Liver (tissue), 9 donors: ENCODE results near the gene ERBB4. TPM values are rescaled to one million over a fixed set of nuclear protein-coding genes. Genes with fewer than 3 reads are reported as not detected.

ENCODE experiments used
- DNase-seq: peaks from one replicate; pipeline ENCODE4 v3.0.0-alpha.2; 2017; ENCODE audit warnings: low spot score
- H3K27ac ChIP-seq, 2 donors: one replicate each; pipeline ENCODE4 v1.7.0; 2013; ENCODE audit warnings: inconsistent platforms in 2 of 2, low read length in 2 of 2, control low read depth in 1 of 2, low read depth in 1 of 2, mild to moderate bottlenecking in 1 of 2
- H3K27me3 ChIP-seq, 4 donors: one replicate each; pipeline versions ENCODE4 v1.6.1 to v1.7.0; 2013; ENCODE audit warnings: low read length in 3 of 4, inconsistent platforms in 1 of 4, mild to moderate bottlenecking in 1 of 4, moderate library complexity in 1 of 4; ENCODE audit not compliant: control insufficient read depth in 4 of 4, insufficient read depth in 4 of 4
- H3K36me3 ChIP-seq, 4 donors: one replicate each; pipeline versions ENCODE4 v1.6.1 to v1.7.0; 2013; ENCODE audit warnings: low read length in 3 of 4, mild to moderate bottlenecking in 3 of 4, low read depth in 1 of 4, moderate library complexity in 1 of 4; ENCODE audit not compliant: control insufficient read depth in 4 of 4, insufficient read depth in 3 of 4
- H3K4me1 ChIP-seq, 4 donors: one replicate each; pipeline versions ENCODE4 v1.6.1 to v1.7.0; 2013; ENCODE audit warnings: low read length in 3 of 4, mild to moderate bottlenecking in 3 of 4, moderate library complexity in 1 of 4; ENCODE audit not compliant: control insufficient read depth in 4 of 4, insufficient read depth in 4 of 4
- H3K4me3 ChIP-seq, 3 donors: one replicate each; pipeline versions ENCODE4 v1.6.1 to v1.7.0; 2013; ENCODE audit warnings: low read length in 3 of 3, control low read depth in 1 of 3, low read depth in 1 of 3, mild to moderate bottlenecking in 1 of 3
- H3K9ac ChIP-seq, 2 donors: one replicate each; pipeline ENCODE4 v1.7.0; 2013; ENCODE audit warnings: low read length in 2 of 2, mild to moderate bottlenecking in 2 of 2, moderate library complexity in 2 of 2, control low read depth in 1 of 2, low read depth in 1 of 2
- H3K9me3 ChIP-seq, 4 donors: one replicate each; pipeline versions ENCODE4 v1.6.1 to v1.7.0; 2013; ENCODE audit warnings: low read length in 3 of 4; ENCODE audit not compliant: control insufficient read depth in 4 of 4
- ATF3 ChIP-seq: IDR thresholded peaks from 2 replicates; pipeline ENCODE4 v1.6.1; 2016; ENCODE audit warnings: antibody characterized with exemption
- CTCF ChIP-seq: fragments of 150-350 bp; IDR thresholded peaks from 2 replicates; pipeline ENCODE4 v1.5.1; 2017; ENCODE audit warnings: improper control_type of control experiment, low read depth, low read length; ENCODE audit not compliant: missing input control
- EGR1 ChIP-seq, 2 donors: IDR thresholded peaks; 2 replicates each; pipeline ENCODE4 v1.6.1; 2016 to 2018; ENCODE audit warnings: antibody characterized with exemption in 2 of 2, low read depth in 2 of 2
- FOXA2 ChIP-seq: IDR thresholded peaks from 2 replicates; pipeline ENCODE4 v1.6.1; 2016; ENCODE audit warnings: antibody characterized with exemption
- GABPA ChIP-seq, 2 donors: IDR thresholded peaks in 1 of 2; conservative IDR thresholded peaks in 1 of 2; 2 replicates each; pipeline ENCODE4 v1.6.1; 2016; ENCODE audit warnings: antibody characterized with exemption in 2 of 2, mild to moderate bottlenecking in 1 of 2, moderate library complexity in 1 of 2
- HNF4A ChIP-seq, 2 donors: conservative IDR thresholded peaks; 2 replicates each; pipeline ENCODE4 v1.6.1; 2016; ENCODE audit warnings: antibody characterized with exemption in 2 of 2, mild to moderate bottlenecking in 2 of 2
- HNF4G ChIP-seq: IDR thresholded peaks from 2 replicates; pipeline ENCODE4 v1.6.1; 2016; ENCODE audit warnings: antibody characterized with exemption
- JUND ChIP-seq, 2 donors: IDR thresholded peaks; 2 replicates each; pipeline ENCODE4 v1.6.1; 2016; ENCODE audit warnings: antibody characterized with exemption in 2 of 2
- MAX ChIP-seq: IDR thresholded peaks from 2 replicates; pipeline ENCODE4 v1.6.1; 2016; ENCODE audit warnings: antibody characterized with exemption
- NR2F2 ChIP-seq: IDR thresholded peaks from 2 replicates; pipeline ENCODE4 v1.6.1; 2016; ENCODE audit warnings: antibody characterized with exemption
- RAD21 ChIP-seq, 2 donors: IDR thresholded peaks; 2 replicates each; pipeline ENCODE4 v1.6.1; 2016; ENCODE audit warnings: antibody characterized with exemption in 2 of 2, mild to moderate bottlenecking in 2 of 2
- REST ChIP-seq: IDR thresholded peaks from 2 replicates; pipeline ENCODE4 v1.6.1; 2016; ENCODE audit warnings: antibody characterized with exemption, mild to moderate bottlenecking
- SP1 ChIP-seq: IDR thresholded peaks from 2 replicates; pipeline ENCODE4 v1.6.1; 2018; ENCODE audit warnings: antibody characterized with exemption, mild to moderate bottlenecking
- TAF1 ChIP-seq: conservative IDR thresholded peaks from 2 replicates; pipeline ENCODE4 v1.6.1; 2016; ENCODE audit warnings: antibody characterized with exemption, mild to moderate bottlenecking
- WGBS: extraction: QIAGEN DNeasy Blood & Tissue Kit; methylation state at CpG from one replicate; pipeline ENCODE4 v1.1.7; 2013; 5-methylcytosine and 5-hydroxymethylcytosine counted together
- polyA plus RNA-seq, 2 donors: library from polyadenylated mRNA; stranded (reverse) in 1 of 2; unstranded in 1 of 2; fragments of 200-250 nt in 1 of 2; fragments of >200 nt in 1 of 2; fragmentation: Nextera tagmentation in 1 of 2; extraction: Ambion mirVana in 1 of 2; gene quantifications; one replicate each; pipeline versions ENCODE4 v1.2.1 to v1.2.3, GENCODE V29; 2013 to 2015
- total RNA-seq, 2 donors: library from RNA; depleted of rRNA; stranded (reverse); fragments of >200 nt; gene quantifications; one replicate each; pipeline ENCODE4 v1.2.3, GENCODE V29; 2014
- donor health status: healthy.
- donor health status: healthy.
- donor health status: healthy.
- donor health status: healthy.
- donor health status: healthy.

ERBB4 gene
- total and polyA plus RNA-seq, 4 donors, result 0.03 to 0.42 TPM; not detected in 2

- no peak for TF ChIP-seq REST
- TF ChIP-seq SP1, result no peak
- no peak for TF ChIP-seq RAD21 (IDR thresholded peaks at IDR 0.05)
- TF ChIP-seq JUND (IDR thresholded peaks at IDR 0.05), result no peak
- no peak for TF ChIP-seq FOXA2
- no peak for TF ChIP-seq HNF4G
Measured at GRCh38 chr2:212398316-212398715, 140.3 kb downstream of the ERBB4 start (continued).

GRCh38 chr2:212392544-212392943, 146.1 kb downstream of the ERBB4 start:
- H3K27me3 ChIP-seq, result no peaks in the 10 kb centered on the region
- no peak overlapping the region for H3K9ac ChIP-seq
- TF ChIP-seq MAX, result no peak
- no peak for TF ChIP-seq NR2F2
- TF ChIP-seq EGR1 (IDR thresholded peaks at IDR 0.05; ENCODE audit: low read depth in 2 of 2), result no peak
- no peak for TF ChIP-seq CTCF
- no peak for TF ChIP-seq RAD21 (IDR thresholded peaks at IDR 0.05)
- H3K27ac ChIP-seq, result no peak overlapping the region
- WGBS, result 90% methylated on average over 3 of the region's 3 CpGs
- no peak overlapping the region for H3K4me3 ChIP-seq
- no peaks in the 10 kb centered on the region for H3K36me3 ChIP-seq
- H3K4me1 ChIP-seq, result no peaks in the 10 kb centered on the region
- H3K9me3 ChIP-seq, result no peaks in the 10 kb centered on the region
- no peak for DNase-seq

GRCh38 chr2:212392043-212392442, 146.6 kb downstream of the ERBB4 start:
- Histone ChIP-seq H3K9me3 (no peaks in the 10 kb centered on the region), H3K4me3 (no peak overlapping the region), H3K4me1 (no peaks in the 10 kb centered on the region), H3K27ac (no peak overlapping the region), H3K9ac (no peak overlapping the region), H3K27me3 (no peaks in the 10 kb centered on the region), H3K36me3 (no peaks in the 10 kb centered on the region)
- no peak for TF ChIP-seq RAD21 (IDR thresholded peaks at IDR 0.05)
- no peak for TF ChIP-seq TAF1
- TF ChIP-seq FOXA2, result no peak
- TF ChIP-seq HNF4G, result no peak
- no peak for TF ChIP-seq HNF4A (conservative IDR thresholded peaks at IDR 0.05)
- TF ChIP-seq ATF3, result no peak
- TF ChIP-seq JUND (IDR thresholded peaks at IDR 0.05), result no peak
- TF ChIP-seq SP1, result no peak
- no peak for TF ChIP-seq REST
- no peak for TF ChIP-seq GABPA (IDR thresholded peaks at IDR 0.05 in 1 of 2, conservative IDR thresholded peaks at IDR 0.05 in 1 of 2)
- 79% methylated on average over 2 of the region's 2 CpGs for WGBS
- DNase-seq, result no peak
